ENCODE results near the gene ATF6.
A peak's percentile ranks its signal among the peaks of the same experiment; 100 is the strongest.
"Not testable (repeated sequence)": the region's sequence is repeated elsewhere in the genome, so short reads cannot be mapped to it uniquely, and the experiment has no call there.

The ATF6 gene

DNA sequence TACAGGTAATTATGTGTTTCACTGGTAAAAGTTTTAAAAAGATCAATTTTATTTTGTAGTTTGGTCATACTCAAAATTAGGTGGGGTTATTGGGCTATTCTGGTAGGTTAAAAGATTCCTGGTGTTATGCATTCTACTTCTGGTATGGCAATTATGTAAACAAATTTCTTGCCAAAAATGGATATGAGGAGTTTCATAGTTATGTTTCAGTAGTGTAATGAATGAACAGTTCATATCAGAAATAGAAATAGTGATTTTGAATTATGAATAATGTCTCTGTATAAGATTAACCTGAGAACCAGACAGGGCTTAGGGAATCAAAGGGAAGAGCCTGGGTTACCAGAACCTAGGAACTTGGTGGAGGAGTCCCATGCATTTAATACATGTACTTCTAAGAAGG, 15.9 kb downstream of the ATF6 start:
- DNase-seq (ENCODE audit: low read depth, low spot score): no peak

DNA sequence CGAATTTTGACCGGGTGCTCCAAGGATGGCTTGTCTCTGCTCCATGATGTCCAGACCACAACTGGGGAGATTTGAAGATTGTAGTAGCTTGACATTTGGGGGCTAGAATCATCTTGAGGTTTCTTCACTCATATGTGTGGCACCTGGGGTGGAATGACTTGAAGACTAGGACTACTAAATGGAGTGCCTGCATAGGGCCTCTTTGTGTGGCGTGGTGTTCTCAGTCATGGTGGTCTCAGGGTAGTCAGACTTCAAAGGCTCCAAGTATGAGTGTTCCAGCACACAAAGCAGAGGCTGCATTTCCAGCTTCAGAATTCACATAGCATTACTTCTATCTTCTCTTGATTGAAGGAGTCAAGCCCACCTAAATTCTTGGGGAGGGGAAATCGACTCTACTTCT, 16.8 kb downstream of the ATF6 start:
- no peak for DNase-seq (ENCODE audit: low read depth, low spot score)

- DNase-seq (ENCODE audit: low read depth, low spot score): no peak
Observed at GRCh38 chr1:161784968-161785367, 18.8 kb downstream of the ATF6 start.

DNA sequence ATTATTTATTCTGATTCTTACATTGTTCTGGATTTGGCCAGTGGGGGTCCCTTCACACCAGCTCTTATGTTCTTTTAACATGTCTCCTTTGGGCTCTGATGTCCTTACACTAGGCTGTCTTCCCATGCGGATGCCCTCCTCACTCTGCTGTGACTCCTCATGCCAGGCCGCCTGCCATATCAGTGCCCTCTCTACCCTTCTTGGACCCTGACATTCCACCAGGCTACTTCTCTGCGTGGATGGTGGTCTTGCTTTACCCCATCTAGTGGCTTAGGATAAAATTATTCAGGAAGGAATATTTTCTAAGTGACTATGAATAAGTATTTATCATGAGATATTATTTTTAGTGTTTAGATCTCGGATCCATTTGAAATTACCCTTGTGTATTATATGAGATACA, 21.2 kb downstream of the ATF6 start:
- no peak for DNase-seq (ENCODE audit: low read depth, low spot score)

- no peak for DNase-seq (ENCODE audit: low read depth, low spot score)
Observed at GRCh38 chr1:161790587-161791317, 24.6 kb downstream of the ATF6 start.

DNA sequence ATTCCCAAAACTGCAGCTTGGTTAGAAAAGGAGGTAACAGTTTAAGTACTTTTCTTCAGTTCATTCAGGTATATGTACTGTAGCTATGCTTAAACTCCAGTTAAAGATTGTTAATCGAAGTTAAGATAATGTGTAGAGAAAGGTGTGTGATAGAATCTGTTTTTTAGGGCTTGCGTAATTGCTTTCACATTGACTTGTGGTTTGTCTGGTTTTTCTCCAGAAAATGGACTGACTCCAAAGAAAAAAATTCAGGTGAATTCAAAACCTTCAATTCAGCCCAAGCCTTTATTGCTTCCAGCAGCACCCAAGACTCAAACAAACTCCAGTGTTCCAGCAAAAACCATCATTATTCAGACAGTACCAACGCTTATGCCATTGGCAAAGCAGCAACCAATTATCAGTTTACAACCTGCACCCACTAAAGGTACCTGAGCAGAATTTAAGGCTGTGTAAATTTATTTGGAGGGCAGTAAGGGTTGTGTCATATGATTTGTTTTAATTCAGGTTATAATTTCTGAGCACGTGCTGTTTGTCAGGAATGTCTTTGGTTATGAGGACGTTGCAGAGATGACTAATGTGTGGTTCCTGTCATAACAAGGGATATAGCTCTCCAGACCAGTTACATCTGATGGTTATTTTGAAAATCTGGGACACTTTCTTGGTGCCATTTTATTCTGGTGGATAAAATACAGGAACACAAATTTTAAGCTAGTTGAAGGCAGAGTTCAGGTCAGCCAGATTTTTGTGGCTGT, 26.0 kb downstream of the ATF6 start:
- DNase-seq (ENCODE audit: low read depth, low spot score): no peak

DNA sequence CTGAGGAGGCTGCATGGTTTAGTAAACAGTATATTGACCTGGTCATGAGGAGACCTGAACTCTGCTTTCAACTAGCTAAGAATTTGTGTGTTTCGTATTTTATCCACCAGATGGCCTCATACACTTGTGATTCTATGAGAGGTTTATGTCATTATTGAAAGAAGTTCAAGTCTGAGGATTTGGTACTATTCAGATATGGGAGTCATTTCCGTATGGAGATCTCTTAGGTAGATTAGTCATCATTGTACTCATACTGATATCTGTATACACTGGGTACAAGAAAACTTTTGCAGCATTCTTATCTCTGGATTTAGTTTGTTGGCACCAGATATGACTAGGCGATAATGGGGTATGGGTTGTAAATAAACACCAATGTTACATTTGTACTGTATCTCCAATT, 26.6 kb downstream of the ATF6 start:
- DNase-seq (ENCODE audit: low read depth, low spot score): peak; percentile 47

DNA sequence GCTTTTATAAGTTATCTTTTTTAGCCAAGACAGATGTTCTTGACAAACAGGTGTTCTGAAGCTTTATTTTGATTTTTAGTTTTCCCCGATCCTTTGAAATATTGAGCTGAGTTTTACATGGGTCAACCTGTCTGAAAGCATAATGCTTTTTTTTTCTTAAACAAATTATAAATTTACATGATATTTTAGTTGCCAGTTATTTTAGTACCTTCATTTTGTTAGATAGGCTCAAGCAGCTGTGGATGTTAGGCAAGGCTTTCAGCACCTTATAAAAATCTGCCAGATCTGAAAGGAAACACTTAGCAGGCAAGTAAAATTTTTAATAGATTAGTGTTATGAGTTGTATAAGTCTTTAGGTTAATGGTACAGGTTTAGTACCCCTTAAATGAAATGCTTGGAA, 33.7 kb downstream of the ATF6 start:
- DNase-seq (ENCODE audit: low read depth, low spot score): no peak

DNA sequence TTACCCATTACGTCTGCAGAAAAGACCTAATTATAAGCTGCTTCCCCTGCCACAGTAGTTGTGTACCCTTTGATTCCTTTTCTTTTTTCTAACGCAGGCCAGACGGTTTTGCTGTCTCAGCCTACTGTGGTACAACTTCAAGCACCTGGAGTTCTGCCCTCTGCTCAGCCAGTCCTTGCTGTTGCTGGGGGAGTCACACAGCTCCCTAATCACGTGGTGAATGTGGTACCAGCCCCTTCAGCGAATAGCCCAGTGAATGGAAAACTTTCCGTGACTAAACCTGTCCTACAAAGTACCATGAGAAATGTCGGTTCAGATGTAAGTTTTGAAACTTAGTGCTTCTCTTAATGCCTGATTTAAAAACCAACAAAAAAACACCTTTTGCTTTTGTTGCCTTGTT, 35.8 kb downstream of the ATF6 start:
- DNase-seq (ENCODE audit: low read depth, low spot score): no peak

DNA sequence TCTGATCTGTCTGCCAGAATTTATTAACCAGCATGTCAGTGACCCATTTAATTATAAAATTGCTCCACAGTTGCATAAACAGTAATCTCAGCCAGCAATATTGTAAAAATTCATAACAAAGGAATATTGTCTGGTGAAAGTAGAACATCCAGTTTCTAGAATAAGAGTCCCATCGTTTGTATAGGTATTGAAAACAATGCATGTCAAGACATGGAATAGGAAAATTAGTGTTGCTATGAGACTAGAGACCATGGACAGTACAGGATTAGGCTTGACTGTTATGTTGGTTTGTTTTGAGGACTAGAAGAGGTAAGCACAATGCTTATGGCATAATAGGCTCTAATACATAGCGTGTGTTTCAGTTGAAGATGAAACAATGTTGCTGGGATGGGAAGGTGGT, 37.1 kb downstream of the ATF6 start:
- no peak for DNase-seq (ENCODE audit: low read depth, low spot score)

DNA sequence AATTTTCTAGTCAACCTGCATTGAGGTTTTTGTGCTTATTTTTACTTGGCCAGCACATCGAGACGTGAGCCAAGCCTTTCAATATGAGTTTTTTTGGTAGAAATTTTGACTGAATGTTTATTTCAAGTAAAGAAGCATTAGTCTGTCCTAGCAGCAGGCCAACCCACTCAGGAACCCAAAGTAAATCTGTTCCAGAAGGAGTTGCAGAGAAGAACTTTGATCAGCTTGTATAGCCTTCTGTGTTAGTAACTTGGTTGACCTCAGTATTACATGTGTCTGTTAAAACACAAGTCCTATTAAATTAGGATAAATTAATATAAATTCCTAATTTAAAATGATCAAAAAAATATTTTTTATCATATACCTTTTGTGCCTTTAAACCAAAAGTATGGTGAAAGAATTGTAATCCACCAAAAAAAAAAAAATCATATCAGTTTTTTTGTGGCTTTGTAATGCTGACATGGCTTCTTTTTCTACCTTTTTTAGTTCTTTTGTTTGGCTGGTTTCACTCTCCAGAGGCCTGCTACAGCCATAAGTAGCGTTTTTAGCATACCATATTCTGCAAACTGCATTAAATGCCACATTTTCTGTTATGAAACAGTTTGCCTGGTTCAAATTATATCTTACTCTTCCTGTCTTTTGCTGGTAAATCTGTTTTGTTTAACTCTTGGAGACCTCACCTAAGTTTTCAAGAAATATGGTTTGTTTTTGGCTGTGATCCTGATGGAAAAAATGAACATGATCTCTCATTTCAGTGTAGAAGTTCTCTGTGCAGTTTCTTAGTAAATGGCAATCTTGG, 39.5 kb downstream of the ATF6 start:
- no peak for DNase-seq (ENCODE audit: low read depth, low spot score)

DNA sequence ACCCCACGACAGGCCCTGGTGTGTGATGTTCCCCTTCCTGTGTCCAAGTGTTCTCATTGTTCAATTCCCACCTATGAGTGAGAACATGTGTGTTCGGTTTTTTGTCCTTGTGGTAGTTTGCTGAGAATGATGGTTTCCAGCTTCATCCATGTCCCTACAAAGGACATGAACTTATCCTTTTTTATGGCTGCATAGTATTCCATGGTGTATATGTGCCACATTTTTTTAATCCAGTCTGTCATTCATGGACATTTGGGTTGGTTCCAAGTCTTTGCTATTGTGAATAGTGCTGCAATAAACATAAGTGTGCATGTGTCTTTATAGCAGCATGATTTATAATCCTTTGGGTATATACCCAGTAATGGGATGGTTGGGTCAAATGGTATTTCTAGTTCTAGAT, 43.1 kb downstream of the ATF6 start:
- DNase-seq (ENCODE audit: low read depth, low spot score): not testable (repeated sequence)

- DNase-seq (ENCODE audit: low read depth, low spot score): not testable (repeated sequence)
Observed at GRCh38 chr1:161809656-161810055, 43.5 kb downstream of the ATF6 start.

- no peak for DNase-seq (ENCODE audit: low read depth, low spot score)
Observed at GRCh38 chr1:161810780-161811179, 44.7 kb downstream of the ATF6 start.

DNA sequence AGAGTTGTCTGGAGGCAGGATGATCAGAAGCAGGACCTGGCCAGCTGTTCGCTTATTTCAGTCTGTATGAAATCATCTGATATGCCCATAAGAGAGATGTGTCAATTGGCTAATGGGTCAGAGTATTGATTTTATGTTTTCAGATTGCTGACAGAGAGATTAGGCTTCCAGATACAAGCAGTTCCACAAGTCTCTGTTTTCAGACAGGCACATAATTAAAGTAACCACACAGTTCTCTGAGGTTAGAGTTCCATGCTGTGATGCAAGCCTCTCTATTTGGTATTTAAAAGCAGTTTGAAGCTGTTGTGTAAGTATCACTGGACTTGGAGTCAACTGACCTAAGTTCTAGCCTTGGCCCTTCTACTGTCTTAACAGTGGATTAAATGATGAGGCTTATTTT, 50.1 kb downstream of the ATF6 start:
- DNase-seq (ENCODE audit: low read depth, low spot score): no peak

DNA sequence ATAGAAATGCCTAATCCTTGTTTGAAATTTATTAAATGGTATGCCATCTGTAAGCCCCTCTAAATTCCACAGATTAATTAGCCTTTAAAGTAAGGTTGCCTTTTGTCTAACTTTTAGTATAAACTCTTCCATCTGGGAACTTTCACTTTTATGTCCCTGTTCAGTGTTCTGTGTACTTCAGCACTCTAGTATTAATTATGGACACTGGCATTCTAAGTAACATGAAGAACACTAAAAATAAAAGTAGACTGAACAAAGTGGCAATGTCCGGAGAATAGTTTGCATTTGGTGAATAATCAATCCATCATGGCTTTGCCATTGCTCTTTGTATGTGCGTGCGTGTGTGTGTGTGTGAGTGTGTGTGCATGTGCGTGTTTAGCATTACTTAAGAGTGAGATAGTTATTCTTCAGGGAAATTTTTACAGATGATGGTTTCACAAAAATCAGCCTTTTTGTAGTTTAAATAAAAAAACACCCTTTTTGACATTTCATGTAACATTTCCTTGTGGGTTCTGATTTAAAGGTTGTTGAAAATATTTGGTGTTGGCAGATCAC, 51.1 kb downstream of the ATF6 start:
- no peak for DNase-seq (ENCODE audit: low read depth, low spot score)

DNA sequence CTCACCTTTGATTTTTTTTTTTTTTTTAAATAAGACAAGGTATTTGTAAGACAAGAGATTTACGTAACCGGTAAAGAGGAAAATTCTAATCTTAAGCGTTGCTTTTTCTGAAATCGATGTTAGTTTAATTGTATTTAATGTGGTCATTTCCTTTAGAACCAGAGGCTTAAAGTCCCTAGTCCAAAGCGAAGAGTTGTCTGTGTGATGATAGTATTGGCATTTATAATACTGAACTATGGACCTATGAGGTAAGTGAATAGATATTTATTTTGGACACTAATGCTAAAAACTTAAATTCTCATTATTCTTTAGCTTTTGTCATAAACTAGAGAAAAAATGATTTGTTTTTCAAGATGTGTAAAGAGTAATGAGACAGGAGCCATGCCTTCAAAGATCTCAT, 54.8 kb downstream of the ATF6 start:
- DNase-seq (ENCODE audit: low read depth, low spot score): no peak

GRCh38 chr1:161824618-161825017, 58.5 kb downstream of the ATF6 start:
- no peak for DNase-seq (ENCODE audit: low read depth, low spot score)

- no peak for DNase-seq (ENCODE audit: low read depth, low spot score)
Observed at GRCh38 chr1:161825831-161826230, 59.7 kb downstream of the ATF6 start.

GRCh38 chr1:161826478-161826877, 60.4 kb downstream of the ATF6 start:
- DNase-seq (ENCODE audit: low read depth, low spot score): no peak

DNA sequence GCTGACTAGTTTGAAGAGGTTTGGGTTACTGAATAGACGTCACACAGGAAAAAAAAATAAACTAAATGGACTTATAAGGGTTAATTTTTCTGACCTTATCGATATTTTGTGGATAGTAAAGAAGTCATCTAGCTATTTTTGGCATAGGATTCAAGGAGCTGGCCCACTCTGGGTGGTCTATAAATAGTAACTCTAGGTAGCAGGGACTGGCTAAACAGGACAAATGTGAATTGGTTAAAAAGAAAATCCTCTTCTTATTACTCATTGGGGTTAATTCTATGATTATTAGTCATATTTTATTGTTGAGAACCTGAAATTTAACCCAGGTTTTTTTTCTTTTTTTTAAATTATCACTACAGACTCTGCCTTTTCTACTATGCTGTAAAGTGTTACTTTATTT, 61.7 kb downstream of the ATF6 start:
- DNase-seq (ENCODE audit: low read depth, low spot score): no peak

DNA sequence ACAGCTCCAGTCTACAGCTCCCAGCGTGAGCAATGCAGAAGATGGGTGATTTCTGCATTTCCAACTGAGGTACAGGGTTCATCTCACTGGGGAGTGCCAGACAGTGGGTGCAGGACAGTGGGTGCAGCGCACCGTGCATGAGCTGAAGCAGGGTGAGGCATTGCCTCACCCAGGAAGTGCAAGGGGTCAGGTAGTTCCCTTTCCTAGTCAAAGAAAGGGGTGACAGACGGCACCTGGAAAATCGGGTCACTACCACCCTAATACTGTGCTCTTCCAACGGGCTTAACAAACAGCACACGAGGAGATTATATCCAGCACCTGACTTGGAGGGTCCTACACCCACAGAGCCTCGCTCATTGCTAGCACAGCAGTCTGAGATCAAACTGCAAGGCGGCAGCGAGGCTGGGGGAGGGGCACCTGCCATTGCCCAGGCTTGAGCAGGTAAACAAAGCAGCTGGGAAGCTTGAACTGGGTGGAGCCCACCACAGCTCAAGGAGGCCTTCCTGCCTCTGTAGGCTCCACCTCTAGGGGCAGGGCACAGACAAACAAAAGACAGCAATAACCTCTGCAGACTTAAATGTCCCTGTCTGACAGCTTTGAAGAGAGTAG, 66.3 kb downstream of the ATF6 start:
- DNase-seq (ENCODE audit: low read depth, low spot score): not testable (repeated sequence)

All from smooth muscle cell of the brain vasculature (primary cell).